Stimulated activated CD8-positive, alpha-beta memory T cell treated with anti-CD3 and anti-CD28 coated beads, Interleukin-7, amount 100 ng/mL, for 48 hours (primary cell): ENCODE results near the gene CRB2.

Experiments used
- DNase-seq, 2 donors: peaks; one replicate each; pipeline ENCODE4 v3.0.0-alpha.2; 2020; ENCODE audit warnings: low read depth in 1 of 2; ENCODE audit errors: extremely low read depth in 1 of 2

CRB2 gene

DNA sequence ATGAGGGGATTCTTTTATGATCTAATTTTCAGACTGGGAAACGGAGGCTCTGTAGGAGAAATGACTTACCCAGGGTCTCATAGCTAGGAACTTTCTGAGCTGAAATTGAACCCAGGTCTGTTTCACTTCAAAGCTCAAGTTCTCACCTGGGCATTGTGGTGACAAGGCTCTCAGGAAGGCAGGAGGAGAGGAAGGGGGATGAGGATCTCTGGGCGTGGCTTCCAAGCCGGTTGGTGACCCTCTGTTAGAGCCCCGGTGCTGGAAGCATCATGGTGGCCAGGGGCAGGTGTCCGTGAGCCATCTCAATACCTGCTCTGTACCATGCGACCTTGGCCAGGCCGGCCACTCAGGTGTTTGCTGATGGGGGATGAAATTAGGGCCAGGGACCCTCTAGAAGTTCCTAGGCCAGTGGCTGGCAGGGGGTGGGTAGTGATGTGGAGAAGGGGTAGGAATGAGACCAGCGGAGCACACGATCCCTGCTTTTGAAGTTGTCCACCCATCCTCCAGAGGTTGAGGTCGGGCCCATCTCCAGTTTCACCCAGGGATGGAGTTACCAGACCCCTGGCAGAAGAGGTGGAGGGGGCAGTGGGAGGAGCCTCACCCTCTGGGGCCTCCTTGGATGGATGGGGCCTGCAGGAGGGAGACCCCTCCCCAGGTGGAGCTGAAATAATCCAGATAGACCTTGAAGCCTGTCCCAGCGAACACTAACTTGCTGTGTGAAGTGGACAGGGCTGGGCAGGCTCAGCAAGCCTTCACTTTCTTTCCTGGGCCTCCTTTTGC, 5.9 kb downstream of the CRB2 start:
- DNase-seq: no peak

DNA sequence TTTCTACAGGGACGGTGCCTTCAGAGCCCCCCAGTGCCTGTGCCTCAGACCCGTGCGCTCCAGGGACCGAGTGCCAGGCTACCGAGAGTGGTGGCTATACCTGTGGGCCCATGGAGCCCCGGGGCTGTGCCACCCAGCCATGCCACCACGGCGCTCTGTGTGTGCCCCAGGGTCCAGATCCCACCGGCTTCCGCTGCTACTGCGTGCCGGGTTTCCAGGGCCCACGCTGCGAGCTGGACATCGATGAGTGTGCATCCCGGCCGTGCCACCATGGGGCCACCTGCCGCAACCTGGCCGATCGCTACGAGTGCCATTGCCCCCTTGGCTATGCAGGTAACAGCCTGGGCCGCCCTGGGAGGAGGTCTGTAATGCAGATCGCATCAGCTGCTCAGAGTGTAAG, 6.9 kb downstream of the CRB2 start:
- DNase-seq: no peak

GRCh38 chr9:123364241-123364824, 8.3 kb downstream of the CRB2 start:
- no peak for DNase-seq

DNA sequence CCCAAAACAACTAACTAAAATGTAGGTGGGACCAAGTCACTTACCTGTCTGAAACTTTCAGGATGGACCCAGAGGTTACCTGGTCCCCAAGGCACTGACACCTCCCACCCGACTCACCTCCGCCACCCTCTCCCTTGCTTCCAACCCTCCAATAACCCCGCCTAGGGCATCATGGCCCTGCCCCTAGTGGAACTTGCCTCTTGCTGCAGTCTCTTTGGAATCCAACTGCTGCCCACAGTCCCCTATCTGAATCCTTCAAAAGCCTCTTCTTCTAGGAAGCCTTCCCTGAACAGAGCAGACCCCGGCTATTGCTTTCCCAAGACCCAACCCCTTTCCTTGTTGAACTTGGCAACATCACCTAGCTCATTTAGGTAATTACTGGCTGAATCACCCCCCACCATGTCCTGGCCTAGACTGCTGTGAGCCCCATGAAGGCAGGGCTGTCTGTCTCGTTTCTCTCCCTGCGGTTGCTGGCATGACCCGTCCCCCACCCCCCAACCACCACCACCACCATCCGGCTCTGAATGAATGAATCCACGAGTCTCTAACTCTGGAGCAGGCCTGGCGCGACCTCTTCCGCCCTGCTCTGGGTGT, 9.4 kb downstream of the CRB2 start:
- DNase-seq: no peak

DNA sequence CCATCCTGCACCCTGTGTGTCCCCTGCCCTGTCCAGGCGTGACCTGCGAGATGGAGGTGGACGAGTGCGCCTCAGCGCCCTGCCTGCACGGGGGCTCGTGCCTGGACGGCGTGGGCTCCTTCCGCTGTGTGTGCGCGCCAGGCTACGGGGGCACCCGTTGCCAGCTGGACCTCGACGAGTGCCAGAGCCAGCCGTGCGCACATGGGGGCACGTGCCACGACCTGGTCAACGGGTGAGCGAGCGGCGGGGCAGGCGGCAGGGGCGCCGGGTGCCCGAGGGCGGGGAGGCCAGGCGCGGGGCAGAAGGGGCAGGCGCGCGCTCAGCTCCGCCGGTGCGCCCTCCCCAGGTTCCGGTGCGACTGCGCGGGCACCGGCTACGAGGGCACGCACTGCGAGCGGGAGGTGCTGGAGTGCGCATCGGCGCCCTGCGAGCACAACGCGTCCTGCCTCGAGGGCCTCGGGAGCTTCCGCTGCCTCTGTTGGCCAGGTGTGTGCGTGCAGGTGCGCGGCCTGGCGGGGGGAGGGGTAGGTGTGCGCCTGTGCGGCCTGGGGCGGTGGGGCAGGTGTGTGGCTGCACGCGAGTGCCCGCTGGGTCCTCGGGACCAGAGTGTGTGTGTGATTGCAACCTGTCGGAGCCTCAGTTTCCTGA, 10.0 kb downstream of the CRB2 start:
- no peak for DNase-seq

DNA sequence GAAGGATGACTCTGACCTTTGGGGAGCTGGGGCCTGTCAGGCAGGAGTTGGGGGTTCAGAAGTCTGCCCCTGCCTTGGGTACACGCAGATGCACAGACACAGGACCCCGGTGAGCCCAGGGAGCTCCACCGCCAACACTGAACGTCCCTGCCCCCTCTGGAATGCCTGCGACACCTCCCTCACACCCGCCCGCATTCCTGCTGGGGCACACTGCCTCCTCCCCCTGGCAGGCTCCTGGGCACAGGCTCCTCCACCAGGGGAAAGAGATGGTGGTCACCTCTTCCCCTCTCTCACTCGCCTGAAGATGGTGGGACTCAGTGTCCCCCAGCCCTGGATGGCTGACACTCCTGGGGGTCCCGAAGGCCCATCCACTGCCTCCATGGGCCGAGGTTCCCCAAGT, 12.0 kb downstream of the CRB2 start:
- DNase-seq: no peak

DNA sequence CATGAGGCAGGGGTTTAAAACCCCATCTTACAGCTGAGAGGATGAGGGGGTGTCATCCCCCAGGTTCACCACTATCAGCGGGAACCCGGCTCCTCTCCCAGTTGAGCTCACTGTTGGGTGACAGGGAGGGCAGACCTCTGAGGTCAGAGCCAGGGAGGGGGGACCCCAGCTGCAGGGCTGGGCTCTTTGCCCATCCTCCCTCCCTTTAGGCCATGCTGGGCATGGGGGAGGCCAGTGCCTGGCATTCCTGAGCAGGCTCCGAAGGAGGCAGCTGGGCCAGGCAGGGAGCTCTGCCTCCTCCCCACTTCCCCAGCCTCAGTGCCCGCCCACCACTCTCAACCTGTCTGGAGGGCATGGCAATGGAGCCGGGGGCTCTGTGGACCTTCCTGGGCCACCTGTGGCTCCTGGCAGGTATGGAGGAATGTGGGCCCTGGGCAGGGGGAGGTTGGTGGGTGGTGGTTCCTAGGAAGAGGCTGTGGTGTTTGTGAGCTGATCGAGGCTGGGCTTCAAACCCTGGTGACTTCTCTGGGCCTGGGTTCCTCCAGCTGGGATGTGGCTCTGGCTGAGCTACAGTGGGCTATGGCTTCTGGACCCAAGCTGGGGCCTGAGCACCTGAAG, 12.6 kb downstream of the CRB2 start:
- no peak for DNase-seq

- DNase-seq: no peak
These were observed 13.3 kb downstream of the CRB2 start for GRCh38 chr9:123369296-123369695.

GRCh38 chr9:123370108-123370507, 14.1 kb downstream of the CRB2 start:
- no peak for DNase-seq

DNA sequence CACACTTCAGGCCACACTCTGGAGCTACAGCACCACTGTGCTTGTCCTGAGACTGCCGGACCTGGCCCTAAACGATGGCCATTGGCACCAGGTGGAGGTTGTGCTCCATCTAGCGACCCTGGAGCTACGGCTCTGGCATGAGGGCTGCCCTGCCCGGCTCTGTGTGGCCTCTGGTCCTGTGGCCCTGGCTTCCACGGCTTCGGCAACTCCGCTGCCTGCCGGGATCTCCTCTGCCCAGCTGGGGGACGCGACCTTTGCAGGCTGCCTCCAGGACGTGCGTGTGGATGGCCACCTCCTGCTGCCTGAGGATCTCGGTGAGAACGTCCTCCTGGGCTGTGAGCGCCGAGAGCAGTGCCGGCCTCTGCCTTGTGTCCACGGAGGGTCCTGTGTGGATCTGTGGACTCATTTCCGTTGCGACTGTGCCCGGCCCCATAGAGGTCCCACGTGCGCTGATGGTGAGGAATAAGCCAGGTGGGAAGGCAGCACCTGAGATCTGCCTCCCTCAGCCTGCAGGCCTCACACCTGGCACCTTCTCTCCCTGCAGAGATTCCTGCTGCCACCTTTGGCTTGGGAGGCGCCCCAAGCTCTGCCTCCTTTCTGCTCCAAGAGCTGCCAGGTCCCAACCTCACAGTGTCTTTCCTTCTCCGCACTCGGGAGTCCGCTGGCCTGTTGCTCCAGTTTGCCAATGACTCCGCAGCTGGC, 14.7 kb downstream of the CRB2 start:
- DNase-seq: no peak

GRCh38 chr9:123371228-123371584, 15.2 kb downstream of the CRB2 start:
- no peak for DNase-seq

DNA sequence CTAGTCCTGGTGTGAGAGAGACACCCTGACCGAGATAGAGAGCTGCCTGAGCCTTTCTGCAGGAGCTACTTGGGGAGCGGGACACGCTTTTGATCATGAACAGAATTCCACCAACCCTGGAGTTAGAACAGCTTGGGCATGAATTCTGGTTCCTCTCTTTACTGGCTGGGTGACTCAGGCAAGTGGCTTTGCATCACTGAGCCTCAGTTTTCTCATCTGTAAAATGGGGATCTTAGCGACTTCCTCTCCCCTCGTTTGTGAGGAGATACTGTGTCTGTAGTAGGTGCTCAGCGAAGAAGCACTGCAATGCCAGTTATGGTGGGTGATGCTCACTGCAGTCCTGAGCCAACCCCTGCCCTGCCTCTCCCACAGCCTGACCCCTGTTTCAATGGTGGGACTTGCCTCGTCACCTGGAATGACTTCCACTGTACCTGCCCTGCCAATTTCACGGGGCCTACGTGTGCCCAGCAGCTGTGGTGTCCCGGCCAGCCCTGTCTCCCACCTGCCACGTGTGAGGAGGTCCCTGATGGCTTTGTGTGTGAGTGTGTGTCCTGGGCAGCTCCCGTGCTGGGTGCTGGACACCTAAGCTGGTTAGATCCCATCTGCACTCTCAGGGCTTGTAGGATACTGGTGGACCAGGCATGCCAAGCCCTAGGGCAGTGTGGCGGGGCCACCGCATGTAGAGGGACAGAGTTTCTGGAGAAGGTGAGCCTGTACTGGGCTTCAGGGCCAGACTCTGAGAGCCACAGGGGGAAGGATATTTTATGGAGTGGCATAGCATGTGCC, 16.0 kb downstream of the CRB2 start:
- no peak for DNase-seq

GRCh38 chr9:123372766-123373446, 16.9 kb downstream of the CRB2 start:
- no peak for DNase-seq

- DNase-seq: no peak
These were observed 17.5 kb downstream of the CRB2 start for GRCh38 chr9:123373447-123373923.

- DNase-seq: no peak
These were observed 17.9 kb downstream of the CRB2 start for GRCh38 chr9:123373946-123374345.

DNA sequence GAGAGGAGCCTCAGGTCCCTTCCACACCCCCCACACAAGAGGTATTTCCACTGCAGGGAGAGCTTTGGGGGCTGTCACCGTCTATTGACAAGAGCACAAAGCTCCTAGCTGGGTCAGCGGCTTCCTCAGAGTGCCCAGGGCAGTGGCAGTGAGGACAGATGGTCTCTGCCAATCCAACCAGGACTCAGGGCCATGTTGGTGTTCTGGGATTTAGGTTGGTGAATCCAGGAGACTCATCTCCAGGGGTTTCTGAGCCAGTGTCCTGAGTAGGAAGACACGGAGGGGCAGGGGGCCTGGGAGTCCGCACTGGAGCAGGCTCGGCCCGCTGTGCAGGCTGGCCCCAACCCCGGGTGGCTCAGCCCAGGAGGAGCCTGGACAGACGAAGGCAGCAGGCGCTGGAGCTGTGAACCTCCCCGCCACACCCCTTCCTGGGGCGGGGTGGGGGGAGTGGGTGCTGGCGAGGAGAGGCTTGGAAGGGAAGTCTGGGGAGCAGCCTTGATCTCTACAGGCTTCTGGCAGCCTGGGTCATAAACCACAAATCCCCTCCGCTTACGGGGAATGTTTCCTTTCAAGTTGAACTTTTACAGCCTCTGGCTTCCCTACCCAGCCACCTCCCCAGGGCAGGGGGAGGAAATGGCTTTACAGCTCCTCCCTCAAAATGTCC, 19.6 kb downstream of the CRB2 start:
- DNase-seq: no peak

DNA sequence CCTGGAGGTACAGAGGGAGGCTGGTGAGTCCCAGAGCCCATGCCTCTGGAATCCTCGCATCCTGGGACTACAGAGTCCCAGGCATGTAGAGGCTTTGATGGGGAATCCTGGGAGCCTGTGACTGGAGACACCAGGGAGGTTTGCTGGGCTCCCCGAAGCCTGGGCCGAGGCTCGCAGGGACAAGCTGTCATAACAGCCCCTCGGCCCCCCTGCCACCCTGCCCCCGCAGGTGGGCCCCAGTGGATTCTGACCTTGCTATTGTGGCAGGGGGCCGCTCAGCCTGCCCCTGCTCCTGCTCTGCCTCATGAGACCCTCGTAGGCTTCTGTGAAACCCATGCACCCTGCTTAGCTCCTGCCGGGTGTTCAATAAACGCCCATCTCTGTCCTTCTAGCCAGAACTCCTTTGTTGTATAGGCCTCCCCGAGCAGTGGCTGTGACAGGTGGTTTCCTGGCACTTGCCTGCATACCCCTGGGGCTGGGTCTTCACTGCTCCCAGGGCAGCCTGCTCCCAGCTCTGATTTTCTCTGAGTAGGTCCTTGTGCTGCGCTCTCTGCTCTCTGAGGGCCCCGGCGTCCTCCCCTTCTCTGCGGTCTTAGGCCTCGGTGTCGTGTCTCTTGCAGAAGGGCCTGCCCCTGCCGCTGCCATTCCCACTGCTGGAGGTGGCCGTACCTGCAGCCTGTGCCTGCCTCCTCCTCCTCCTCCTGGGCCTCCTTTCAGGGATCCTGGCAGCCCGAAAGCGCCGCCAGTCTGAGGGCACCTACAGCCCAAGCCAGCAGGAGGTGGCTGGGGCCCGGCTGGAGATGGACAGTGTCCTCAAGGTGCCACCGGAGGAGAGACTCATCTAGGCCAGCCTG, 20.4 kb downstream of the CRB2 start:
- DNase-seq: no peak
